ENCODE measurements around the gene KSR2. TPM values are rescaled to one million over a fixed set of nuclear protein-coding genes. Genes with fewer than 3 reads are reported as not detected.

Gene KSR2
- total and polyA plus RNA-seq, 2 of the 4 experiments (the other 2 are of a cell fraction) = not detected

DNA sequence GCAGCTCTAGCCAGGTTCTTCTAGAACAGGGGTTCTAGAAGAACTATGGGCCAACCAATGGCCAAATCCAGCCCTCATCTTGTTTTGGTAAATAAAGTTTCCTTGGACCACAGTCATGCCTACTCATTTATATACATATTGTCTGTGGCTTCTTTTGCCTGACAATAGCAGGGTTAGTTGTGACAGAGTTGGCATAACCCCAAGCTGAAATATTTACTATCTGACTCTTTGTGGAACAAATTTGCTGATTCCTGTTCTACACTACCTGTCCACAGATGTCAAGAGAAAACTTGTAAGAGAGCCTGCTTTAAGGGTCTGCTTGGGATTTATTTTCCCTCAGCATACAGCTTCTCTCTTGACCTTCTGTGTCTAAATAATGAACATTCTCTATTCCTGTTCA lies 289.0 kb downstream of the KSR2 start:
- H3K79me1 ChIP-seq (ENCODE audit: low read depth in 1 of 2, low read length in 2 of 2) = no peaks in the 10 kb centered on the region
- no peak overlapping the region for H3K27ac ChIP-seq (ENCODE audit: insufficient read depth, low read length)
- no peaks in the 10 kb centered on the region for H3K4me1 ChIP-seq (ENCODE audit: control insufficient read depth, insufficient read depth, low read length)
- ATAC-seq (ENCODE audit: low read depth) = no peak
- H2BK20ac ChIP-seq (ENCODE audit: low read depth, low read length) = no peak overlapping the region
- H2AFZ ChIP-seq (replicated peaks; ENCODE audit: low read length, poor library complexity) = no peak overlapping the region
- H2BK15ac ChIP-seq (ENCODE audit: low read depth, low read length) = no peak overlapping the region
- H3K36me3 ChIP-seq (ENCODE audit: control insufficient read depth, insufficient read depth, low read length) = no peaks in the 10 kb centered on the region
- H4K5ac ChIP-seq (ENCODE audit: low read depth, low read length) = no peak overlapping the region
- no peak overlapping the region for H3K18ac ChIP-seq (ENCODE audit: low read depth, low read length)
- H4K8ac ChIP-seq (ENCODE audit: low read depth in 2 of 2, low read length in 2 of 2) = no peak overlapping the region
- peaks cover 29% of the 10 kb centered on the region for H3K9me3 ChIP-seq (ENCODE audit: control insufficient read depth, insufficient read depth, low read length)
- H3K14ac ChIP-seq (replicated peaks; ENCODE audit: low read depth, low read length) = no peak overlapping the region
- H2BK5ac ChIP-seq (ENCODE audit: low read depth, low read length, poor library complexity, severe bottlenecking) = no peak overlapping the region
- H2BK120ac ChIP-seq (ENCODE audit: low read depth, low read length) = no peak overlapping the region
- no peak overlapping the region for H4K91ac ChIP-seq (ENCODE audit: insufficient read depth, low read depth, low read length)
- dilution Hi-C loops (cut with HindIII; ENCODE audit: low sequenced_read_pairs, unreplicated experiment) = no loop called here
- no peak overlapping the region for H3K56ac ChIP-seq (ENCODE audit: extremely low read depth, insufficient read depth, low read length)
- H3K4me2 ChIP-seq (ENCODE audit: low read depth, low read length) = no peak overlapping the region
- no peaks in the 10 kb centered on the region for H3K9me1 ChIP-seq (ENCODE audit: insufficient read depth, low read length)
- H2AK9ac ChIP-seq (replicated peaks; ENCODE audit: low read depth, low read length, poor library complexity) = no peak overlapping the region
- intact Hi-C loops (cut with micrococcal nuclease) = no loop called here
- H3K4me3 ChIP-seq (ENCODE audit: insufficient read depth, low read depth, low read length) = no peak overlapping the region
- POLR2A ChIA-PET (ENCODE audit: unreplicated experiment) = no interaction called here
- CTCF ChIA-PET = no interaction called here
- BruUV-seq (replicated peaks) = no TSS peak
- H4K20me1 ChIP-seq (ENCODE audit: insufficient read depth, low read length) = no peaks in the 10 kb centered on the region
- TF ChIP-seq NFE2L2 (IDR thresholded peaks at IDR 0.05; ENCODE audit: low read depth, low read length) (no peak), SMC3 (IDR thresholded peaks at IDR 0.05; ENCODE audit: low read depth, low read length) (no peak), MAZ (IDR thresholded peaks at IDR 0.05; ENCODE audit: borderline replicate concordance, low read depth, low read length) (no peak), MXI1 (IDR thresholded peaks at IDR 0.05; ENCODE audit: borderline replicate concordance, low read depth, low read length) (no peak), FOS (IDR thresholded peaks at IDR 0.05; ENCODE audit: low read depth, low read length) (no peak), RFX5 (IDR thresholded peaks at IDR 0.05; ENCODE audit: low read depth, low read length) (no peak), BHLHE40 (IDR thresholded peaks at IDR 0.05; ENCODE audit: low read depth, low read length) (no peak), CEBPB (IDR thresholded peaks at IDR 0.05; ENCODE audit: low read depth, low read length) (no peak), RCOR1 (IDR thresholded peaks at IDR 0.05; ENCODE audit: insufficient replicate concordance, low read length) (no peak), ELK1 (IDR thresholded peaks at IDR 0.05; ENCODE audit: borderline replicate concordance, low read depth, low read length) (no peak), MAFK (IDR thresholded peaks at IDR 0.05; ENCODE audit: low read depth, low read length) (no peak)
- TF ChIP-seq, protein P1, sequence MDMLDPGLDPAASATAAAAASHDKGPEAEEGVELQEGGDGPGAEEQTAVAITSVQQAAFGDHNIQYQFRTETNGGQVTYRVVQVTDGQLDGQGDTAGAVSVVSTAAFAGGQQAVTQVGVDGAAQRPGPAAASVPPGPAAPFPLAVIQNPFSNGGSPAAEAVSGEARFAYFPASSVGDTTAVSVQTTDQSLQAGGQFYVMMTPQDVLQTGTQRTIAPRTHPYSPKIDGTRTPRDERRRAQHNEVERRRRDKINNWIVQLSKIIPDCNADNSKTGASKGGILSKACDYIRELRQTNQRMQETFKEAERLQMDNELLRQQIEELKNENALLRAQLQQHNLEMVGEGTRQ (IDR thresholded peaks at IDR 0.05; ENCODE audit: low read depth, low read length) = no peak
- TF ChIP-seq, protein P2, sequence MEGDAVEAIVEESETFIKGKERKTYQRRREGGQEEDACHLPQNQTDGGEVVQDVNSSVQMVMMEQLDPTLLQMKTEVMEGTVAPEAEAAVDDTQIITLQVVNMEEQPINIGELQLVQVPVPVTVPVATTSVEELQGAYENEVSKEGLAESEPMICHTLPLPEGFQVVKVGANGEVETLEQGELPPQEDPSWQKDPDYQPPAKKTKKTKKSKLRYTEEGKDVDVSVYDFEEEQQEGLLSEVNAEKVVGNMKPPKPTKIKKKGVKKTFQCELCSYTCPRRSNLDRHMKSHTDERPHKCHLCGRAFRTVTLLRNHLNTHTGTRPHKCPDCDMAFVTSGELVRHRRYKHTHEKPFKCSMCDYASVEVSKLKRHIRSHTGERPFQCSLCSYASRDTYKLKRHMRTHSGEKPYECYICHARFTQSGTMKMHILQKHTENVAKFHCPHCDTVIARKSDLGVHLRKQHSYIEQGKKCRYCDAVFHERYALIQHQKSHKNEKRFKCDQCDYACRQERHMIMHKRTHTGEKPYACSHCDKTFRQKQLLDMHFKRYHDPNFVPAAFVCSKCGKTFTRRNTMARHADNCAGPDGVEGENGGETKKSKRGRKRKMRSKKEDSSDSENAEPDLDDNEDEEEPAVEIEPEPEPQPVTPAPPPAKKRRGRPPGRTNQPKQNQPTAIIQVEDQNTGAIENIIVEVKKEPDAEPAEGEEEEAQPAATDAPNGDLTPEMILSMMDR (conservative IDR thresholded peaks at IDR 0.05; ENCODE audit: low read depth, low read length) = no peak
- in situ Hi-C loops (cut with MboI; ENCODE audit: low sequenced_read_pairs) = no loop called here
- no peak overlapping the region for H3K23ac ChIP-seq (ENCODE audit: low read depth, low read length)
- no peak overlapping the region for H2AK5ac ChIP-seq (ENCODE audit: low read depth, low read length)
- no peak for DNase-seq
- no peak overlapping the region for H3K4ac ChIP-seq (ENCODE audit: low read depth, low read length)
- no peaks in the 10 kb centered on the region for H3K27me3 ChIP-seq (ENCODE audit: control insufficient read depth, insufficient read depth, low read length)
- H3K9ac ChIP-seq (ENCODE audit: low read depth, low read length) = no peak overlapping the region

All from IMR-90 (cell line).